Measurements from ENCODE around the gene PLBD2. TPM values are rescaled to one million over a fixed set of nuclear protein-coding genes. Genes with fewer than 3 reads are reported as not detected.
A peak's percentile ranks its signal among the peaks of the same experiment; 100 is the strongest.

Gene PLBD2
- total RNA-seq, 1 experiment from 2014 or later = 4.1 TPM

GRCh38 chr12:113391650-113392337, 33.4 kb downstream of the PLBD2 start:
- no peaks in the 10 kb centered on the region for H3K9me3 ChIP-seq (replicated peaks)
- H3K4me3 ChIP-seq = no peak overlapping the region
- no peaks in the 10 kb centered on the region for H3K36me3 ChIP-seq
- no peaks in the 10 kb centered on the region for H3K4me1 ChIP-seq
- DNase-seq = no peak
- H3K27me3 ChIP-seq = no peaks in the 10 kb centered on the region
- no peak overlapping the region for H3K27ac ChIP-seq

GRCh38 chr12:113392520-113392919, 34.1 kb downstream of the PLBD2 start:
- H3K36me3 ChIP-seq = no peaks in the 10 kb centered on the region
- H3K27ac ChIP-seq = no peak overlapping the region
- H3K4me3 ChIP-seq = no peak overlapping the region
- H3K9me3 ChIP-seq (replicated peaks) = no peaks in the 10 kb centered on the region
- DNase-seq = no peak
- H3K4me1 ChIP-seq = no peaks in the 10 kb centered on the region
- H3K27me3 ChIP-seq = 0 out of 2 replicates have a peak, but pooled peaks cover 2% of the 10 kb centered on the region

- Histone ChIP-seq H3K4me3 (no peak overlapping the region), H3K4me1 (no peaks in the 10 kb centered on the region), H3K27me3 (0 out of 2 replicates have a peak, but pooled peaks cover 4% of the 10 kb centered on the region), H3K36me3 (no peaks in the 10 kb centered on the region), H3K27ac (no peak overlapping the region), H3K9me3 (replicated peaks) (no peaks in the 10 kb centered on the region)
- peak; percentile 27 to 39 for DNase-seq
Observed at GRCh38 chr12:113392988-113393579, 34.7 kb downstream of the PLBD2 start.

- 0 out of 2 replicates have a peak, but pooled peaks cover 4% of the 10 kb centered on the region for H3K27me3 ChIP-seq
- DNase-seq = no peak
Observed at GRCh38 chr12:113393749-113394148, 35.4 kb downstream of the PLBD2 start.

GRCh38 chr12:113395119-113395518, 36.7 kb downstream of the PLBD2 start:
- no peaks in the 10 kb centered on the region for H3K36me3 ChIP-seq
- H3K9me3 ChIP-seq (replicated peaks) = no peaks in the 10 kb centered on the region
- H3K27me3 ChIP-seq = 0 out of 2 replicates have a peak, but pooled peaks cover 4% of the 10 kb centered on the region
- DNase-seq = no peak
- no peak overlapping the region for H3K4me3 ChIP-seq
- H3K27ac ChIP-seq = no peak overlapping the region
- no peaks in the 10 kb centered on the region for H3K4me1 ChIP-seq

More at GRCh38 chr12:113393749-113394148, 35.4 kb downstream of the PLBD2 start:
- no peak overlapping the region for H3K4me3 ChIP-seq
- H3K27ac ChIP-seq = no peak overlapping the region
- no peaks in the 10 kb centered on the region for H3K4me1 ChIP-seq
- H3K36me3 ChIP-seq = no peaks in the 10 kb centered on the region
- no peaks in the 10 kb centered on the region for H3K9me3 ChIP-seq (replicated peaks)

GRCh38 chr12:113396200-113396599, 37.8 kb downstream of the PLBD2 start:
- Histone ChIP-seq H3K36me3 (no peaks in the 10 kb centered on the region), H3K9me3 (replicated peaks) (no peaks in the 10 kb centered on the region), H3K4me1 (no peaks in the 10 kb centered on the region), H3K4me3 (no peak overlapping the region), H3K27ac (no peak overlapping the region), H3K27me3 (0 out of 2 replicates have a peak, but pooled peaks cover 4% of the 10 kb centered on the region)
- no peak for DNase-seq

- no peaks in the 10 kb centered on the region for H3K4me1 ChIP-seq
- H3K4me3 ChIP-seq = no peak overlapping the region
- H3K9me3 ChIP-seq (replicated peaks) = no peaks in the 10 kb centered on the region
- H3K27ac ChIP-seq = no peak overlapping the region
- 0 out of 2 replicates have a peak, but pooled peaks cover 4% of the 10 kb centered on the region for H3K27me3 ChIP-seq
- no peak for DNase-seq
- no peaks in the 10 kb centered on the region for H3K36me3 ChIP-seq
Observed at GRCh38 chr12:113396828-113397496, 38.6 kb downstream of the PLBD2 start.

GRCh38 chr12:113397497-113398197, 39.3 kb downstream of the PLBD2 start:
- no peaks in the 10 kb centered on the region for H3K4me1 ChIP-seq
- no peak for DNase-seq
- no peaks in the 10 kb centered on the region for H3K9me3 ChIP-seq (replicated peaks)
- H3K27me3 ChIP-seq = 0 out of 2 replicates have a peak, but pooled peaks cover 4% of the 10 kb centered on the region
- H3K4me3 ChIP-seq = no peak overlapping the region
- no peaks in the 10 kb centered on the region for H3K36me3 ChIP-seq
- no peak overlapping the region for H3K27ac ChIP-seq

- 0 out of 2 replicates have a peak, but pooled peaks cover 4% of the 10 kb centered on the region for H3K27me3 ChIP-seq
- no peaks in the 10 kb centered on the region for H3K9me3 ChIP-seq (replicated peaks)
- DNase-seq = no peak
- H3K4me1 ChIP-seq = no peaks in the 10 kb centered on the region
- no peaks in the 10 kb centered on the region for H3K36me3 ChIP-seq
- H3K27ac ChIP-seq = no peak overlapping the region
- no peak overlapping the region for H3K4me3 ChIP-seq
Observed at GRCh38 chr12:113398346-113399290, 40.2 kb downstream of the PLBD2 start.

- Histone ChIP-seq H3K4me1 (no peaks in the 10 kb centered on the region), H3K4me3 (no peak overlapping the region), H3K27ac (no peak overlapping the region), H3K9me3 (replicated peaks) (no peaks in the 10 kb centered on the region), H3K36me3 (no peaks in the 10 kb centered on the region), H3K27me3 (peaks cover 4% of the 10 kb centered on the region; the same call in 1 of the 2 replicates)
- DNase-seq = no peak
Observed at GRCh38 chr12:113399490-113399889, 41.1 kb downstream of the PLBD2 start.

- no peaks in the 10 kb centered on the region for H3K36me3 ChIP-seq
- H3K27ac ChIP-seq = no peak overlapping the region
- H3K4me3 ChIP-seq = no peak overlapping the region
- no peak for DNase-seq
- H3K27me3 ChIP-seq = peaks cover 7% of the 10 kb centered on the region; the same call in 1 of the 2 replicates
- H3K9me3 ChIP-seq (replicated peaks) = no peaks in the 10 kb centered on the region
- H3K4me1 ChIP-seq = no peaks in the 10 kb centered on the region
Observed at GRCh38 chr12:113400362-113400761, 42.0 kb downstream of the PLBD2 start.

GRCh38 chr12:113401066-113402000, 42.9 kb downstream of the PLBD2 start:
- Histone ChIP-seq H3K4me3 (no peak overlapping the region), H3K4me1 (no peaks in the 10 kb centered on the region), H3K27me3 (peaks cover 7% of the 10 kb centered on the region; the same call in 1 of the 2 replicates), H3K27ac (no peak overlapping the region), H3K9me3 (replicated peaks) (no peaks in the 10 kb centered on the region), H3K36me3 (no peaks in the 10 kb centered on the region)
- no peak for DNase-seq

Data from SJCRH30 (cell line).